ENCODE data around the gene S1PR4. TPM values are rescaled to one million over a fixed set of nuclear protein-coding genes. Genes with fewer than 3 reads are reported as not detected.

The S1PR4 gene
- total RNA-seq (2021; ENCODE audit: unreplicated experiment) (0.26 TPM), Bru-seq, nascent RNA (not detected), BruChase-seq, experiment 1, labeled RNA remaining after a 2-hour chase (not detected), BruChase-seq, experiment 2, labeled RNA remaining after a 6-hour chase (not detected)
- not detected for polyA plus RNA-seq (2012; ENCODE audit: insufficient read length)
- long read RNA-seq = 0 reads

DNA sequence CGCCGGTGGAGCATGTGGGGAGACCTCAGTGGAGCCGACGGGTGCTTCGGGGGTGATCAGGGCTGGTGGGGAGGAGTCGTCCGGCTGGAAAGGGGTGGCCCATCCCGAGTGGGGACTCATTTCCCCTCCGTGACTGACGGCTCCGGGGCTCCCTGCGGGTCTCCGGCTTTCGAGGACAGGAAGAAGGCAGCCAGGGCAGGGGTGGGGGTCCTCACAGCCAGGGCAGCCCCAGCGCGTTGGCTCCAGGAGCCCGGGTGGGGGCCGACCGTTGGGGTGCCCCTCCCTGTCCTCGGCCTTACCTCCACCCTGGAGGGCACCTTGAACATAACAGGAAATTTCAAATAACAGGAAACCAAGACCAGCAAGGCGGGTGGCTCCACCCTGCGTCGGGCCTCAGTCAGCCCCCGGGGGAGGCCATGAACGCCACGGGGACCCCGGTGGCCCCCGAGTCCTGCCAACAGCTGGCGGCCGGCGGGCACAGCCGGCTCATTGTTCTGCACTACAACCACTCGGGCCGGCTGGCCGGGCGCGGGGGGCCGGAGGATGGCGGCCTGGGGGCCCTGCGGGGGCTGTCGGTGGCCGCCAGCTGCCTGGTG lies at the start of gene S1PR4:
Gene S1PR4, plus strand, starts transcription at position 393 of the 596 bp plus-strand sequence. Its CDS starts 24 bp downstream, at position 417.
- Histone ChIP-seq H3K36me3 (ENCODE audit: control insufficient read depth, insufficient read depth, low read length) (no peaks in the 10 kb centered on the region), H3K4me1 (ENCODE audit: control insufficient read depth, insufficient read depth, low read length) (peaks cover 12% of the 10 kb centered on the region), H3K4me3 (ENCODE audit: low read depth in 2 of 2, low read length in 2 of 2) (no peak within 1 kb of the TSS), H3K27ac (ENCODE audit: low read length) (no peak within 1 kb of the TSS), H3K27me3 (ENCODE audit: control insufficient read depth, insufficient read depth, low read length) (no peaks in the 10 kb centered on the region), H3K9me3 (ENCODE audit: control insufficient read depth, insufficient read depth, low read depth, low read length) (no peaks in the 10 kb centered on the region)
- ChIA-PET CTCF (no interaction called here), POLR2A (no interaction called here)
- intact Hi-C loops (cut with micrococcal nuclease; ENCODE audit: unreplicated experiment) (no loop called here), in situ Hi-C loops (cut with HindIII; ENCODE audit: low pct_unique_long_range_greater_than_20kb, low sequenced_read_pairs) (no loop called here)
- no TSS peak for BruUV-seq (replicated peaks)
- ATAC-seq (no peak), DNase-seq (ENCODE audit: low read depth, low spot score) (no peak)
- TF ChIP-seq REST (IDR thresholded peaks at IDR 0.05; ENCODE audit: insufficient read depth in 1 of 2, low read depth in 2 of 2, low read length in 1 of 2) = no peak
- no peak for TF ChIP-seq TCF7L2 (IDR thresholded peaks at IDR 0.05; ENCODE audit: low read depth, low read length)
- TF ChIP-seq POLR2AphosphoS5 (IDR thresholded peaks at IDR 0.05; ENCODE audit: low read depth, low read length) = no peak
- no peak for TF ChIP-seq SIN3A (IDR thresholded peaks at IDR 0.05; ENCODE audit: borderline replicate concordance, insufficient read depth, low read depth, low read length)
- TF ChIP-seq, protein P1, sequence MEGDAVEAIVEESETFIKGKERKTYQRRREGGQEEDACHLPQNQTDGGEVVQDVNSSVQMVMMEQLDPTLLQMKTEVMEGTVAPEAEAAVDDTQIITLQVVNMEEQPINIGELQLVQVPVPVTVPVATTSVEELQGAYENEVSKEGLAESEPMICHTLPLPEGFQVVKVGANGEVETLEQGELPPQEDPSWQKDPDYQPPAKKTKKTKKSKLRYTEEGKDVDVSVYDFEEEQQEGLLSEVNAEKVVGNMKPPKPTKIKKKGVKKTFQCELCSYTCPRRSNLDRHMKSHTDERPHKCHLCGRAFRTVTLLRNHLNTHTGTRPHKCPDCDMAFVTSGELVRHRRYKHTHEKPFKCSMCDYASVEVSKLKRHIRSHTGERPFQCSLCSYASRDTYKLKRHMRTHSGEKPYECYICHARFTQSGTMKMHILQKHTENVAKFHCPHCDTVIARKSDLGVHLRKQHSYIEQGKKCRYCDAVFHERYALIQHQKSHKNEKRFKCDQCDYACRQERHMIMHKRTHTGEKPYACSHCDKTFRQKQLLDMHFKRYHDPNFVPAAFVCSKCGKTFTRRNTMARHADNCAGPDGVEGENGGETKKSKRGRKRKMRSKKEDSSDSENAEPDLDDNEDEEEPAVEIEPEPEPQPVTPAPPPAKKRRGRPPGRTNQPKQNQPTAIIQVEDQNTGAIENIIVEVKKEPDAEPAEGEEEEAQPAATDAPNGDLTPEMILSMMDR (IDR thresholded peaks at IDR 0.05) = no peak

DNA sequence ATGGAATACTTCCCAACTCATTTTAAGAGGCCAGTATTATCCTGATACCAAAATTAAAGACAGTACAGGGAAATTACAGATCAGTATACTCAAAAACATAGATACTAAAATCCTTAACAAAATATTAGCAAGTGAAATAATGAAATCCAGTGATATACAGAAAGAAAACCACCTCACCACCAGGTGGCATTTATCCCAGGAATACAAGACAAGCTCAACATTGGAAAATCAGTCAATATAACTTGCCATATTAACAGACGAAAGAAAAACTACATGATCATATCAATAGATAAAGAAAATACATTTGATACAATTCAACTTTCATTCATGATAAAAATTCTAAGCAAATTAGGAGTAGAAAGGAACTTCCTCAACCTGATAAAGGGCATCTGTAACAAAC lies 49.5 kb upstream of the S1PR4 start:
- Histone ChIP-seq H3K4me1 (ENCODE audit: control insufficient read depth, insufficient read depth, low read length) (peaks cover 4% of the 10 kb centered on the region; the same call in 1 of the 2 replicates), H3K4me3 (ENCODE audit: low read depth in 2 of 2, low read length in 2 of 2) (no peak overlapping the region), H3K27me3 (ENCODE audit: control insufficient read depth, insufficient read depth, low read length) (no peaks in the 10 kb centered on the region), H3K36me3 (ENCODE audit: control insufficient read depth, insufficient read depth, low read length) (no peaks in the 10 kb centered on the region), H3K9me3 (ENCODE audit: control insufficient read depth, insufficient read depth, low read depth, low read length) (no peaks in the 10 kb centered on the region), H3K27ac (ENCODE audit: low read length) (no peak overlapping the region)
- no peak for ATAC-seq
- ChIA-PET CTCF (interaction anchor here (0.8 to 1.5 kb wide), 8 partner anchors 14 to 179 kb away, joined by 3 to 11 read pairs (median 3); no protein-coding TSS in a partner anchor), POLR2A (no interaction called here)
- in situ Hi-C loops (cut with HindIII; ENCODE audit: low pct_unique_long_range_greater_than_20kb, low sequenced_read_pairs) = no loop called here
- no peak for DNase-seq (ENCODE audit: low read depth, low spot score)
- TF ChIP-seq, protein P1 (IDR thresholded peaks at IDR 0.05) = no peak
- no peak for TF ChIP-seq TCF7L2 (IDR thresholded peaks at IDR 0.05; ENCODE audit: low read depth, low read length)
- TF ChIP-seq POLR2AphosphoS5 (IDR thresholded peaks at IDR 0.05; ENCODE audit: low read depth, low read length) = no peak
- no peak for TF ChIP-seq REST (IDR thresholded peaks at IDR 0.05; ENCODE audit: insufficient read depth in 1 of 2, low read depth in 2 of 2, low read length in 1 of 2)
- TF ChIP-seq SIN3A (IDR thresholded peaks at IDR 0.05; ENCODE audit: borderline replicate concordance, insufficient read depth, low read depth, low read length) = no peak
- BruUV-seq (replicated peaks) = no TSS peak
- intact Hi-C loops (cut with micrococcal nuclease; ENCODE audit: unreplicated experiment) = loop anchor here (10.0 kb wide), 1 partner anchor 174 kb away; no protein-coding TSS in a partner anchor
